BE2C (cell line): ENCODE data around the gene NAP1L5.
A peak's percentile ranks its signal among the peaks of the same experiment; 100 is the strongest.

Experiments
- DNase-seq: peaks from one replicate; pipeline ENCODE4 v3.0.0-alpha.2; 2020
- H3K27me3 ChIP-seq: fragments of 250-450 bp; sonication (Bioruptor Pico); 2 replicates; pipeline ENCODE4 v1.5.1; 2020; ENCODE audit warnings: mild to moderate bottlenecking
- H3K36me3 ChIP-seq: fragments of 250-450 bp; sonication (Bioruptor Pico); 2 replicates; pipeline ENCODE4 v1.5.1; 2020; ENCODE audit warnings: mild to moderate bottlenecking
- H3K4me1 ChIP-seq: fragments of 250-450 bp; sonication (Bioruptor Pico); 2 replicates; pipeline ENCODE4 v1.5.1; 2020
- H3K4me3 ChIP-seq: 2 replicates; pipeline ENCODE4 v1.5.1; 2011; ENCODE audit warnings: low read depth, low read length
- H3K9me3 ChIP-seq: fragments of 250-450 bp; sonication (Bioruptor Pico); 2 replicates; pipeline ENCODE4 v1.5.1; 2020
- CTCF ChIP-seq: IDR thresholded peaks from 2 replicates; pipeline ENCODE4 v1.5.1; 2012; ENCODE audit warnings: mild to moderate bottlenecking, low read depth, low read length

NAP1L5 gene

GRCh38 chr4:88705805-88706492 lies 8.3 kb upstream of the NAP1L5 start:
- TF ChIP-seq CTCF: no peak
- H3K4me1 ChIP-seq: no peaks in the 10 kb centered on the region
- H3K4me3 ChIP-seq: no peak overlapping the region
- no peaks in the 10 kb centered on the region for H3K9me3 ChIP-seq
- DNase-seq: no peak
- H3K36me3 ChIP-seq: no peaks in the 10 kb centered on the region
- no peaks in the 10 kb centered on the region for H3K27me3 ChIP-seq

GRCh38 chr4:88705223-88705622 lies 7.6 kb upstream of the NAP1L5 start:
- no peak for DNase-seq
- Histone ChIP-seq H3K4me1 (no peaks in the 10 kb centered on the region), H3K4me3 (no peak overlapping the region), H3K9me3 (no peaks in the 10 kb centered on the region), H3K36me3 (no peaks in the 10 kb centered on the region), H3K27me3 (no peaks in the 10 kb centered on the region)
- no peak for TF ChIP-seq CTCF

GRCh38 chr4:88702782-88703181 lies 5.2 kb upstream of the NAP1L5 start:
- no peak for DNase-seq
- no peaks in the 10 kb centered on the region for H3K4me1 ChIP-seq
- no peak overlapping the region for H3K4me3 ChIP-seq

GRCh38 chr4:88698519-88698918 lies 890 bp upstream of the NAP1L5 start:
- H3K9me3 ChIP-seq: no peaks in the 10 kb centered on the region
- no peak for DNase-seq
- TF ChIP-seq CTCF: no peak
- no peaks in the 10 kb centered on the region for H3K4me1 ChIP-seq
- no peaks in the 10 kb centered on the region for H3K36me3 ChIP-seq
- no peaks in the 10 kb centered on the region for H3K27me3 ChIP-seq
- no peak overlapping the region for H3K4me3 ChIP-seq

More at GRCh38 chr4:88702782-88703181, 5.2 kb upstream of the NAP1L5 start:
- H3K9me3 ChIP-seq: no peaks in the 10 kb centered on the region
- no peak for TF ChIP-seq CTCF
- no peaks in the 10 kb centered on the region for H3K36me3 ChIP-seq
- no peaks in the 10 kb centered on the region for H3K27me3 ChIP-seq

- Histone ChIP-seq H3K4me1 (no peaks in the 10 kb centered on the region), H3K27me3 (no peaks in the 10 kb centered on the region), H3K36me3 (no peaks in the 10 kb centered on the region), H3K9me3 (no peaks in the 10 kb centered on the region), H3K4me3 (peak overlapping the region; percentile 70)
- no peak for TF ChIP-seq CTCF
- DNase-seq: no peak
Observed at GRCh38 chr4:88697141-88697540, 488 bp downstream of the NAP1L5 start.

GRCh38 chr4:88696630-88697029 lies 999 bp downstream of the NAP1L5 start:
- TF ChIP-seq CTCF: no peak
- Histone ChIP-seq H3K9me3 (no peaks in the 10 kb centered on the region), H3K36me3 (no peaks in the 10 kb centered on the region), H3K27me3 (no peaks in the 10 kb centered on the region), H3K4me1 (no peaks in the 10 kb centered on the region), H3K4me3 (peak overlapping the region; percentile 70)
- no peak for DNase-seq
